ENCODE data around the gene COPG1. TPM values are rescaled to one million over a fixed set of nuclear protein-coding genes. Genes with fewer than 3 reads are reported as not detected.
A peak's percentile ranks its signal among the peaks of the same experiment; 100 is the strongest.

COPG1 gene
- total RNA-seq, 3 donors from 2014 or later: 157 to 274 (median 228) TPM

DNA sequence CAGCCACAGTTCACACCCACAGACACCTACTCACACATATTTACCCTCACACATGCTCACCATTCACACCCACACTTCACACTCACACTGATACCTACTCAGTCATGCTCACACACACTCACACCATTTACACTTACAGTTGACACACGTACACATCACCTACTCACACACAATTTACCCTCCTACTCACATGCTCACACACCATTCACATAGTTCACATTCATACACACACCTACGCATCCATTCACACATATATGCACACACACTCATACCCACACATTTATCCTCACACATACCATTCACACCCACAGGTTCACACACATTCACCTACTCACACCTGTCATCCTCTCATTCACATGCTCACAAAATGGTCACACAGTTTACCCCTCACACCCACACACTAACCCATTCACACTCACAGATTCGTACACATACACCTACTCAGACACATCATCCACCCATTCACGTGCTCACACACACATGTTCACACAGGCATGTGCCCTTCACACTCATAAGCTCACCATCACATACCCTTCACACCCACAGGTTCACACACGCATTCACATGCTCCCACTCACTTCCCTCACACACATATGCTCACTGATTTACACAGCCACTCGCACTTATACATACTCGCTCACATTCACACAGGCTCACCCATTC is 71.5 kb downstream of the COPG1 start:
- H3K4me1 ChIP-seq (ENCODE audit: low read depth): peaks cover 6% of the 10 kb centered on the region

DNA sequence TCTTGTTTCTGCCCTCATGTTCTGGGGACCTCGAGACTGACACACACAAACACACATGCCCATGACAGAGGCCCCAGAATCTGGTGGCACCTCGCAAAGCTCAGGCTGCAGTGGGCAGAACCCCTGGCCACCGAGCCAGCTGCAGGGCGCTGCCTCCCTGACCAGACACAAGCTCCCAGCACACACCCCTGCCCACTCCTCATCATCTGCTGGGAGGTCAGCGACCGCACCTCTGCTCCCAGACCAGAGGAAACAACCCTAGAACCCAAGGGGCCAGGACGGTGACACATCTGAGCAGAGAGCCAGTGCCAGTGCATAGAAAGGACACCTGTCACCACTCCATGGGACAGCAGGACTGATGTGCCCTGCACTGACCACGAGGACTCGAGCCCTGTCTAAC is 72.5 kb downstream of the COPG1 start:
- intact Hi-C loops (cut with DNase I, micrococcal nuclease): no loop called here
- Histone ChIP-seq H3K4me1 (ENCODE audit: low read depth) (peaks cover 5% of the 10 kb centered on the region), H3K36me3 (ENCODE audit: low read depth) (no peaks in the 10 kb centered on the region), H3K4me3 (no peak overlapping the region), H3K9me3 (no peaks in the 10 kb centered on the region)
- DNase-seq (no peak), ATAC-seq (no peak)
- TF ChIP-seq, protein P1, sequence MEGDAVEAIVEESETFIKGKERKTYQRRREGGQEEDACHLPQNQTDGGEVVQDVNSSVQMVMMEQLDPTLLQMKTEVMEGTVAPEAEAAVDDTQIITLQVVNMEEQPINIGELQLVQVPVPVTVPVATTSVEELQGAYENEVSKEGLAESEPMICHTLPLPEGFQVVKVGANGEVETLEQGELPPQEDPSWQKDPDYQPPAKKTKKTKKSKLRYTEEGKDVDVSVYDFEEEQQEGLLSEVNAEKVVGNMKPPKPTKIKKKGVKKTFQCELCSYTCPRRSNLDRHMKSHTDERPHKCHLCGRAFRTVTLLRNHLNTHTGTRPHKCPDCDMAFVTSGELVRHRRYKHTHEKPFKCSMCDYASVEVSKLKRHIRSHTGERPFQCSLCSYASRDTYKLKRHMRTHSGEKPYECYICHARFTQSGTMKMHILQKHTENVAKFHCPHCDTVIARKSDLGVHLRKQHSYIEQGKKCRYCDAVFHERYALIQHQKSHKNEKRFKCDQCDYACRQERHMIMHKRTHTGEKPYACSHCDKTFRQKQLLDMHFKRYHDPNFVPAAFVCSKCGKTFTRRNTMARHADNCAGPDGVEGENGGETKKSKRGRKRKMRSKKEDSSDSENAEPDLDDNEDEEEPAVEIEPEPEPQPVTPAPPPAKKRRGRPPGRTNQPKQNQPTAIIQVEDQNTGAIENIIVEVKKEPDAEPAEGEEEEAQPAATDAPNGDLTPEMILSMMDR (IDR thresholded peaks at IDR 0.05): no peak

More for the DNA sequence above, 71.5 kb downstream of the COPG1 start:
- TF ChIP-seq, protein P1 (IDR thresholded peaks at IDR 0.05): no peak
- Histone ChIP-seq H3K36me3 (ENCODE audit: low read depth) (no peaks in the 10 kb centered on the region), H3K4me3 (no peak overlapping the region), H3K9me3 (no peaks in the 10 kb centered on the region)
- no peak for DNase-seq
- intact Hi-C loops (cut with DNase I, micrococcal nuclease): no loop called here
- no peak for ATAC-seq

- Histone ChIP-seq H3K9me3 (no peaks in the 10 kb centered on the region), H3K4me3 (no peak overlapping the region), H3K36me3 (ENCODE audit: low read depth) (no peaks in the 10 kb centered on the region), H3K4me1 (ENCODE audit: low read depth) (no peaks in the 10 kb centered on the region)
- intact Hi-C loops (cut with DNase I, micrococcal nuclease): no loop called here
- TF ChIP-seq, protein P1 (IDR thresholded peaks at IDR 0.05): no peak
- no peak for DNase-seq
- ATAC-seq: peak; percentile 17
These were observed 74.4 kb downstream of the COPG1 start for GRCh38 chr3:129323651-129324294.

DNA sequence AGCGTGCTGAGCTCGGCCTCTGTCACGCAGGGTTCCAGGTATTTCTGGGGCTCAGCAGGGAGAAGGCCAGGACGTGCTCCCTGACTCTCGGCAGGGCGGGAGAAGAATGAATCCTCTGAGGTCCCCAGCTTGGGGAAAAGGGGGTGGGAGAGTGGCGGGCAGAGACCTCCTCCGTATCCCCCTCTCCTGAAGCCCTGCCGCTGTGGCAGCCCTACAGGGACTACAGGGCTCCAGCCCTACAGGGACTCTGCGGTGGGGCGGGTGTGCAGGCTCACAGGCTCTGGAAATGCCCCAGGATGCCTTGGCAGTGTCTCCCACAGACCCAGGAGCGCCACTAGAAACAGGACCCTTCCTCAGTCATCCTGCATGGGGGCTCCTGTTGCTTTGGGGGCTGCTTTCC is 75.4 kb downstream of the COPG1 start:
- Histone ChIP-seq H3K36me3 (ENCODE audit: low read depth) (no peaks in the 10 kb centered on the region), H3K9me3 (no peaks in the 10 kb centered on the region), H3K4me1 (ENCODE audit: low read depth) (no peaks in the 10 kb centered on the region), H3K4me3 (no peak overlapping the region)
- DNase-seq (no peak), ATAC-seq (no peak)
- TF ChIP-seq, protein P1 (IDR thresholded peaks at IDR 0.05): no peak
- intact Hi-C loops (cut with DNase I, micrococcal nuclease): no loop called here

GRCh38 chr3:129325383-129325782 is 76.0 kb downstream of the COPG1 start:
- Histone ChIP-seq H3K9me3 (no peaks in the 10 kb centered on the region), H3K36me3 (ENCODE audit: low read depth) (no peaks in the 10 kb centered on the region), H3K4me1 (ENCODE audit: low read depth) (no peaks in the 10 kb centered on the region), H3K4me3 (no peak overlapping the region)
- TF ChIP-seq, protein P1 (IDR thresholded peaks at IDR 0.05): no peak
- ATAC-seq (no peak), DNase-seq (no peak)
- intact Hi-C loops (cut with DNase I, micrococcal nuclease): no loop called here

Data from mucosa of descending colon (tissue), 3 donors.